HEK293 (cell line): ENCODE measurements around the gene RITA1.

ENCODE experiments used
- CTCF ChIA-PET: fragments of 350-600 bp; formaldehyde crosslinking; extraction: SDS; loops from one replicate; lab custom pipeline; 2021; ENCODE audit warnings: antibody characterized with exemption; lab: Yijun Ruan, JAX
- POLR2A ChIA-PET: fragments of 300-600 bp; formaldehyde crosslinking; extraction: SDS; loops from one replicate; lab custom pipeline; 2020; ENCODE audit warnings: antibody characterized with exemption, inconsistent platforms; lab: Yijun Ruan, JAX
- H3K27ac ChIP-seq: fragments of 200-500 bp; sonication (Bioruptor generic); 2 replicates; pipeline ENCODE4 v1.5.1; 2014; ENCODE audit warnings: low read depth, low read length, control low read depth, inconsistent platforms; ENCODE audit errors: extremely low read depth
- H3K36me3 ChIP-seq, 2 experiments: fragments of 200-500 bp in 1 of 2; sonication (Bioruptor generic) in 1 of 2; 1 replicate in 1 of 2; 2 replicates in 1 of 2; pipeline ENCODE4 v1.5.1; 2014 to 2017; ENCODE audit warnings: inconsistent platforms in 2 of 2, low read length in 2 of 2; ENCODE audit not compliant: control insufficient read depth in 2 of 2, insufficient read depth in 1 of 2
- H3K4me1 ChIP-seq: fragments of 200-500 bp; sonication (Bioruptor generic); 2 replicates; pipeline ENCODE4 v1.5.1; 2014; ENCODE audit warnings: mild to moderate bottlenecking, low read length, inconsistent platforms; ENCODE audit not compliant: control insufficient read depth, insufficient read depth
- H3K4me3 ChIP-seq: 2 replicates; pipeline ENCODE4 v1.5.1; 2011; ENCODE audit warnings: low read depth, mild to moderate bottlenecking, control low read depth, low read length, moderate library complexity
- H3K9me3 ChIP-seq: fragments of 200-500 bp; sonication (Bioruptor generic); 2 replicates; pipeline ENCODE4 v1.5.1; 2014; ENCODE audit warnings: low read depth, low read length, inconsistent platforms; ENCODE audit not compliant: control insufficient read depth, insufficient read depth
- ATF2 ChIP-seq: fragments of 450-650 bp; formaldehyde crosslinking; IDR thresholded peaks from 2 replicates; pipeline ENCODE4 v1.5.1; 2016; ENCODE audit warnings: missing biosample characterization, missing genetic modification characterization, low read depth
- BCL6B ChIP-seq: fragments of 450-650 bp; formaldehyde crosslinking; IDR thresholded peaks from 2 replicates; pipeline ENCODE4 v1.5.1; 2017; ENCODE audit warnings: missing biosample characterization, missing genetic modification characterization
- KLF16 ChIP-seq: fragments of 450-650 bp; formaldehyde crosslinking; IDR thresholded peaks from 2 replicates; pipeline ENCODE4 v1.5.1; 2017; ENCODE audit warnings: missing biosample characterization, missing genetic modification characterization
- KLF7 ChIP-seq: fragments of 450-650 bp; formaldehyde crosslinking; IDR thresholded peaks from 2 replicates; pipeline ENCODE4 v1.5.1; 2016; ENCODE audit warnings: missing biosample characterization, missing genetic modification characterization, borderline replicate concordance
- SCRT1 ChIP-seq: fragments of 450-650 bp; formaldehyde crosslinking; IDR thresholded peaks from 2 replicates; pipeline ENCODE4 v1.5.1; 2016; ENCODE audit warnings: missing biosample characterization, missing genetic modification characterization, borderline replicate concordance
- SETDB1 ChIP-seq: IDR thresholded peaks from one replicate; pipeline ENCODE4 v1.6.1; 2017; ENCODE audit warnings: mild to moderate bottlenecking, low read length, moderate library complexity, mixed read lengths; ENCODE audit not compliant: insufficient read length
- TRIM28 ChIP-seq: IDR thresholded peaks from 2 replicates; pipeline ENCODE4 v1.6.1; 2011; ENCODE audit warnings: low read length, control low read depth, borderline replicate concordance
- ZBTB10 ChIP-seq: fragments of 450-650 bp; formaldehyde crosslinking; IDR thresholded peaks from 2 replicates; pipeline ENCODE4 v1.5.1; 2016; ENCODE audit warnings: missing biosample characterization, missing genetic modification characterization
- ZBTB48 ChIP-seq: fragments of 450-650 bp; formaldehyde crosslinking; IDR thresholded peaks from 2 replicates; pipeline ENCODE4 v1.5.1; 2016; ENCODE audit warnings: missing biosample characterization, missing genetic modification characterization
- ZFP41 ChIP-seq: fragments of 450-650 bp; formaldehyde crosslinking; IDR thresholded peaks from 2 replicates; pipeline ENCODE4 v1.5.1; 2016; ENCODE audit warnings: missing biosample characterization, missing genetic modification characterization, borderline replicate concordance
- ZNF138 ChIP-seq: fragments of 450-650 bp; formaldehyde crosslinking; IDR thresholded peaks from 2 replicates; pipeline ENCODE4 v1.5.1; 2016; ENCODE audit warnings: missing biosample characterization, missing genetic modification characterization, borderline replicate concordance
- ZNF157 ChIP-seq: fragments of 450-650 bp; formaldehyde crosslinking; IDR thresholded peaks from 2 replicates; pipeline ENCODE4 v1.5.1; 2016; ENCODE audit warnings: missing biosample characterization, missing genetic modification characterization
- ZNF16 ChIP-seq: fragments of 450-650 bp; formaldehyde crosslinking; IDR thresholded peaks from 2 replicates; pipeline ENCODE4 v1.5.1; 2016; ENCODE audit warnings: low read depth, missing biosample characterization, missing genetic modification characterization
- ZNF184 ChIP-seq: fragments of 450-650 bp; IDR thresholded peaks from 2 replicates; pipeline ENCODE4 v1.5.1; 2018; ENCODE audit warnings: missing biosample characterization, mild to moderate bottlenecking, missing genetic modification characterization
- ZNF221 ChIP-seq: fragments of 450-650 bp; formaldehyde crosslinking; IDR thresholded peaks from 2 replicates; pipeline ENCODE4 v1.5.1; 2017; ENCODE audit warnings: missing biosample characterization, missing genetic modification characterization, borderline replicate concordance
- ZNF24 ChIP-seq: fragments of 450-650 bp; formaldehyde crosslinking; IDR thresholded peaks from 2 replicates; pipeline ENCODE4 v1.5.1; 2016; ENCODE audit warnings: missing biosample characterization, missing genetic modification characterization
- ZNF266 ChIP-seq: fragments of 450-650 bp; formaldehyde crosslinking; IDR thresholded peaks from 2 replicates; pipeline ENCODE4 v1.5.1; 2016; ENCODE audit warnings: missing biosample characterization, missing genetic modification characterization, low read depth
- ZNF292 ChIP-seq: fragments of 450-650 bp; formaldehyde crosslinking; IDR thresholded peaks from 2 replicates; pipeline ENCODE4 v1.5.1; 2016; ENCODE audit warnings: low read depth, missing biosample characterization, missing genetic modification characterization, borderline replicate concordance
- ZNF341 ChIP-seq: fragments of 450-650 bp; formaldehyde crosslinking; IDR thresholded peaks from 2 replicates; pipeline ENCODE4; 2016; ENCODE audit warnings: low read depth, missing biosample characterization, missing genetic modification characterization
- ZNF391 ChIP-seq: fragments of 450-650 bp; formaldehyde crosslinking; IDR thresholded peaks from 2 replicates; pipeline ENCODE4 v1.5.1; 2016; ENCODE audit warnings: low read depth, missing biosample characterization, missing genetic modification characterization, borderline replicate concordance
- ZNF488 ChIP-seq: fragments of 450-650 bp; formaldehyde crosslinking; IDR thresholded peaks from 2 replicates; pipeline ENCODE4 v1.5.1; 2016; ENCODE audit warnings: missing biosample characterization, missing genetic modification characterization
- ZNF585B ChIP-seq: fragments of 450-650 bp; formaldehyde crosslinking; IDR thresholded peaks from 2 replicates; pipeline ENCODE4 v1.5.1; 2016; ENCODE audit warnings: missing biosample characterization, missing genetic modification characterization
- ZNF596 ChIP-seq: fragments of 450-650 bp; IDR thresholded peaks from 2 replicates; pipeline ENCODE4 v1.5.0; 2018; ENCODE audit warnings: missing biosample characterization, mild to moderate bottlenecking, missing genetic modification characterization, moderate library complexity
- ZNF600 ChIP-seq: fragments of 450-650 bp; formaldehyde crosslinking; IDR thresholded peaks from 2 replicates; pipeline ENCODE4 v1.5.1; 2016; ENCODE audit warnings: missing biosample characterization, missing genetic modification characterization
- ZNF623 ChIP-seq: fragments of 450-650 bp; formaldehyde crosslinking; IDR thresholded peaks from 2 replicates; pipeline ENCODE4 v1.5.1; 2016; ENCODE audit warnings: missing biosample characterization, missing genetic modification characterization
- ZNF624 ChIP-seq: fragments of 450-650 bp; formaldehyde crosslinking; IDR thresholded peaks from 2 replicates; pipeline ENCODE4 v1.5.1; 2017; ENCODE audit warnings: missing biosample characterization, missing genetic modification characterization
- ZNF629 ChIP-seq: fragments of 450-650 bp; formaldehyde crosslinking; IDR thresholded peaks from 2 replicates; pipeline ENCODE4 v1.5.1; 2017; ENCODE audit warnings: missing biosample characterization, missing genetic modification characterization
- ZNF704 ChIP-seq: fragments of 450-650 bp; formaldehyde crosslinking; IDR thresholded peaks from 2 replicates; pipeline ENCODE4 v1.5.1; 2016; ENCODE audit warnings: missing biosample characterization, missing genetic modification characterization
- ZNF843 ChIP-seq: fragments of 450-650 bp; formaldehyde crosslinking; IDR thresholded peaks from 2 replicates; pipeline ENCODE4 v1.5.1; 2016; ENCODE audit warnings: missing biosample characterization, missing genetic modification characterization
- ZSCAN16 ChIP-seq: fragments of 450-650 bp; formaldehyde crosslinking; IDR thresholded peaks from 2 replicates; pipeline ENCODE4 v1.5.1; 2016; ENCODE audit warnings: missing biosample characterization, missing genetic modification characterization
- ZSCAN30 ChIP-seq: fragments of 450-650 bp; IDR thresholded peaks from 2 replicates; pipeline ENCODE4 v1.5.1; 2018; ENCODE audit warnings: missing biosample characterization, mild to moderate bottlenecking, missing genetic modification characterization, moderate library complexity

RITA1 gene

GRCh38 chr12:113171543-113171942 lies 14.0 kb upstream of the RITA1 start:
- ChIA-PET CTCF (interaction anchor here (0.7 to 3.4 kb wide), 4 partner anchors 37 to 276 kb away, joined by 3 to 24 read pairs (median 7); partner anchors contain the start of gene RASAL1), POLR2A (interaction anchor here (0.6 kb wide), 1 partner anchor 1497 kb away, joined by 4 read pairs; no protein-coding TSS in a partner anchor)
- Histone ChIP-seq H3K27ac (no peak overlapping the region), H3K4me1 (no peaks in the 10 kb centered on the region), H3K4me3 (no peak overlapping the region), H3K36me3 (peaks cover 59 to 86% of the 10 kb centered on the region in 2 experiments; a peak in 2 of 3 replicates), H3K9me3 (no peaks in the 10 kb centered on the region)
- TF ChIP-seq ZNF600 = no peak
- no peak for TF ChIP-seq KLF16 (tag by site-specific recombination)
- TF ChIP-seq ZNF843 (tag by site-specific recombination) = no peak
- no peak for TF ChIP-seq ZNF623
- TF ChIP-seq ZNF266 (tag by site-specific recombination) = no peak
- TF ChIP-seq ZNF624 (tag by site-specific recombination) = no peak
- TF ChIP-seq ZNF292 (tag by site-specific recombination) = no peak
- TF ChIP-seq ZNF221 = no peak
- no peak for TF ChIP-seq ZBTB10 (tag by site-specific recombination)
- TF ChIP-seq ZNF596 = no peak
- no peak for TF ChIP-seq ZNF157
- no peak for TF ChIP-seq ZNF391 (tag by site-specific recombination)
- no peak for TF ChIP-seq ZNF629 (tag by site-specific recombination)
- TF ChIP-seq ATF2 (tag by site-specific recombination) = no peak
- no peak for TF ChIP-seq KLF7
- TF ChIP-seq ZFP41 = no peak

- ChIA-PET CTCF (interaction anchor here (1.1 to 3.4 kb wide), 5 partner anchors 9 to 179 kb away, joined by 4 to 24 read pairs (median 9); partner anchors contain the start of gene RITA1), POLR2A (no interaction called here)
- Histone ChIP-seq H3K9me3 (no peaks in the 10 kb centered on the region), H3K4me1 (no peaks in the 10 kb centered on the region), H3K27ac (no peak overlapping the region), H3K4me3 (no peak overlapping the region), H3K36me3 (peaks cover 63 to 86% of the 10 kb centered on the region in 2 experiments)
- no peak for TF ChIP-seq ZBTB48 (tag by site-specific recombination)
- no peak for TF ChIP-seq ZNF16 (tag by site-specific recombination)
- no peak for TF ChIP-seq BCL6B (tag by site-specific recombination)
- no peak for TF ChIP-seq ZNF184 (tag by site-specific recombination)
- TF ChIP-seq TRIM28 = no peak
- no peak for TF ChIP-seq SETDB1
- no peak for TF ChIP-seq ZSCAN30 (tag by site-specific recombination)
- TF ChIP-seq ZNF24 (tag by site-specific recombination) = no peak
- no peak for TF ChIP-seq ZNF488 (tag by site-specific recombination)
- no peak for TF ChIP-seq ZNF341 (tag by site-specific recombination)
- no peak for TF ChIP-seq ZNF138
- TF ChIP-seq ZNF704 (tag by site-specific recombination) = no peak
- no peak for TF ChIP-seq ZSCAN16 (tag by site-specific recombination)
- TF ChIP-seq ZNF585B (tag by site-specific recombination) = no peak
- TF ChIP-seq SCRT1 (tag by site-specific recombination) = no peak
Observed at GRCh38 chr12:113172185-113172584, 13.3 kb upstream of the RITA1 start.
